22Rv1 (cell line): ENCODE data around the gene ZFC3H1.

ENCODE experiments used
- CTCF ChIP-seq: fragments of 450-650 bp; IDR thresholded peaks from 2 replicates; pipeline ENCODE4 v1.5.1; 2017; ENCODE audit warnings: mild to moderate bottlenecking
- ZFX ChIP-seq: fragments of 450-650 bp; IDR thresholded peaks from 2 replicates; pipeline ENCODE4 v1.6.1; 2017; ENCODE audit warnings: antibody characterized with exemption, borderline replicate concordance

- TF ChIP-seq CTCF (no peak), ZFX (no peak)
Observed at GRCh38 chr12:71654200-71654599, 9.4 kb downstream of the ZFC3H1 start.
